CD14-positive monocyte (primary cell): Measurements from ENCODE around the gene HNMT. TPM values are rescaled to one million over a fixed set of nuclear protein-coding genes. Genes with fewer than 3 reads are reported as not detected.

ENCODE experiments used
- DNase-seq, 3 donors: peaks; one replicate each; pipeline ENCODE4 v3.0.0-alpha.2; 2011 to 2022
- H2AFZ ChIP-seq: 2 replicates; pipeline ENCODE4 v1.6.0; 2012; ENCODE audit warnings: mild to moderate bottlenecking, low read depth, low read length, inconsistent platforms; ENCODE audit not compliant: insufficient read depth, poor library complexity, severe bottlenecking
- H3K27ac ChIP-seq, 2 donors: 1 replicate in 1 of 2; 2 replicates in 1 of 2; pipeline ENCODE4 v1.5.1; 2012 to 2013; ENCODE audit warnings: low read length in 2 of 2, control low read depth in 1 of 2, inconsistent platforms in 1 of 2, low read depth in 1 of 2, mild to moderate bottlenecking in 1 of 2
- H3K27me3 ChIP-seq, 2 donors: one replicate each; pipeline versions ENCODE4 v1.6.0 to v1.6.1; 2011 to 2013; ENCODE audit warnings: low read length in 2 of 2; ENCODE audit not compliant: control insufficient read depth in 2 of 2, insufficient read depth in 2 of 2
- H3K36me3 ChIP-seq, 2 donors: replicated peaks in 1 of 2; 1 replicate in 1 of 2; 2 replicates in 1 of 2; pipeline versions ENCODE4 v1.5.1 to v1.6.1; 2012 to 2013; ENCODE audit warnings: low read length in 2 of 2, control low read depth in 1 of 2, inconsistent platforms in 1 of 2, mild to moderate bottlenecking in 1 of 2; ENCODE audit not compliant: insufficient read depth in 2 of 2, control insufficient read depth in 1 of 2
- H3K4me1 ChIP-seq, 2 donors: 1 replicate in 1 of 2; 2 replicates in 1 of 2; pipeline versions ENCODE4 v1.5.1 to v1.6.1; 2012 to 2013; ENCODE audit warnings: low read length in 2 of 2, control low read depth in 1 of 2, inconsistent platforms in 1 of 2, mild to moderate bottlenecking in 1 of 2, moderate library complexity in 1 of 2; ENCODE audit not compliant: insufficient read depth in 2 of 2, control insufficient read depth in 1 of 2
- H3K4me2 ChIP-seq: replicated peaks from 2 replicates; pipeline ENCODE3; 2012; ENCODE audit warnings: low read length, moderate library complexity, mild to moderate bottlenecking; ENCODE audit not compliant: poor library complexity, severe bottlenecking; ENCODE audit errors: extremely low read depth
- H3K4me3 ChIP-seq, 3 experiments: fragments of 200-600 bp in 1 of 3; sonication (generic) in 1 of 3; replicated peaks in 1 of 3; 1 replicate in 2 of 3; 2 replicates in 1 of 3; pipeline ENCODE4 v1.5.1; 2011 to 2013; ENCODE audit warnings: low read length in 3 of 3, mild to moderate bottlenecking in 3 of 3, control low read depth in 2 of 3, low read depth in 2 of 3, inconsistent platforms in 1 of 3, moderate library complexity in 1 of 3
- H3K79me2 ChIP-seq: 2 replicates; pipeline ENCODE4 v1.6.0; 2012; ENCODE audit warnings: mild to moderate bottlenecking, control low read depth, inconsistent platforms, low read length, moderate library complexity; ENCODE audit not compliant: insufficient read depth
- H3K9ac ChIP-seq: 2 replicates; pipeline ENCODE4 v1.6.0; 2017; ENCODE audit warnings: low read length, mild to moderate bottlenecking; ENCODE audit not compliant: insufficient read depth, poor library complexity, severe bottlenecking
- H3K9me3 ChIP-seq, 2 donors: replicated peaks in 1 of 2; 1 replicate in 1 of 2; 2 replicates in 1 of 2; pipeline versions ENCODE4 v1.5.1 to v1.6.1; 2012 to 2013; ENCODE audit warnings: low read length in 2 of 2, control low read depth in 1 of 2; ENCODE audit not compliant: control insufficient read depth in 1 of 2, insufficient read depth in 1 of 2
- H4K20me1 ChIP-seq: 2 replicates; pipeline ENCODE4 v1.6.0; 2012; ENCODE audit warnings: mild to moderate bottlenecking, low read length, control low read depth, moderate library complexity; ENCODE audit not compliant: insufficient read depth
- H3K27ac Mint-ChIP-seq, 7 donors: one replicate each; pipeline ENCODE4 v1.8.0; 2020; ENCODE audit warnings: mild to moderate bottlenecking in 7 of 7, mixed read lengths in 7 of 7, moderate library complexity in 6 of 7, inconsistent platforms in 2 of 7
- H3K27me3 Mint-ChIP-seq, 3 donors: one replicate each; pipeline ENCODE4 v1.8.0; 2021 to 2022; ENCODE audit warnings: low read depth in 3 of 3, mild to moderate bottlenecking in 3 of 3, mixed read lengths in 3 of 3, moderate library complexity in 3 of 3, inconsistent platforms in 1 of 3
- H3K36me3 Mint-ChIP-seq, 2 donors: one replicate each; pipeline ENCODE4 v1.8.0; 2020; ENCODE audit warnings: mixed read lengths in 2 of 2, inconsistent platforms in 1 of 2, mild to moderate bottlenecking in 1 of 2
- H3K4me1 Mint-ChIP-seq: one replicate; pipeline ENCODE4 v1.8.0; 2020; ENCODE audit warnings: mild to moderate bottlenecking, mixed read lengths
- H3K4me3 Mint-ChIP-seq, 2 donors: one replicate each; pipeline ENCODE4 v1.8.0; 2020; ENCODE audit warnings: mild to moderate bottlenecking in 2 of 2, mixed read lengths in 2 of 2, moderate library complexity in 1 of 2
- H3K9me3 Mint-ChIP-seq, 7 donors: one replicate each; pipeline ENCODE4 v1.8.0; 2020 to 2022; ENCODE audit warnings: mixed read lengths in 7 of 7, mild to moderate bottlenecking in 6 of 7, moderate library complexity in 6 of 7, inconsistent platforms in 2 of 7
- WGBS: methylation state at CpG from one replicate; pipeline ENCODE4 v1.1.5; 2013; ENCODE audit warnings: missing lambda C conversion rate; ENCODE audit not compliant: insufficient coverage; 5-methylcytosine and 5-hydroxymethylcytosine counted together
- intact Hi-C, 2 donors: fragments of 100-400 bp; cut with micrococcal nuclease; formaldehyde crosslinking; loops; one replicate each; pipeline versions ENCODE4 v1.15.0 to v1.15.1; 2023
- polyA plus RNA-seq, 3 donors: library from polyadenylated mRNA; depleted of rRNA in 1 of 3; unstranded in 2 of 3; stranded (reverse) in 1 of 3; fragments of 300-500 nt in 2 of 3; fragments of >200 nt in 1 of 3; fragmentation: Illumina TruSeq in 2 of 3; gene quantifications; 1 replicate in 2 of 3; 2 replicates in 1 of 3; pipeline ENCODE4 v1.2.3, GENCODE V29; 2012 to 2021
- TF ChIP-seq, protein P1 (sequence below): fragments of 200-600 bp; IDR thresholded peaks from one replicate; pipeline ENCODE4 v1.8.0; 2022; ENCODE audit warnings: antibody characterized with exemption, mild to moderate bottlenecking

Gene HNMT
- polyA plus RNA-seq, 3 donors: 83.0 to 118 (median 109) TPM

DNA sequence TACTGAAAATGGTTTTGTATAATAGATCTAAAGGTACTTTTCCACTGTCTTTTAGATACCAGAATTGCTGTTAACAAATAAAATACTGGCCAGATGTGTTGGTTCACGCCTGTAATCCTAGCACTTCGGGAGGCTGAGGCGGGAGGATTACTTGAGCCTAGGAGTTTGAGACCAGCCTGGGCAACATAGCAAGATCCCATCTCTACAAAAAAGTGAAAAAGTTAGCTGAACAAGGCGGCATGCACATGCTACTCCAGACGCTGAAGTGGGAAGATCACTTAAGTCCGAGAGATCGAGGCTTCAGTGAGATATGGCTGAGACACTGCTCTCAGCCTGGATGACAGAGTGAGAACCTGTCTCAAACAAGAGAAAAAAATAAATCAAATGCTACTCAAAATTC, 2.8 kb downstream of the HNMT start:
- Mint-ChIP-seq H3K27ac (peak overlapping the region; percentile 31 to 95 (median 84)), H3K9me3 (peaks cover 0 to 3% (median 0%) of the 10 kb centered on the region in 7 donors), H3K27me3 (peaks cover 0 to 2% (median 1%) of the 10 kb centered on the region in 3 donors), H3K4me1 (peaks cover 71% of the 10 kb centered on the region), H3K36me3 (peaks cover 26 to 29% of the 10 kb centered on the region in 2 donors), H3K4me3 (peak overlapping the region in 1 of 2 donors; percentile 28)
- WGBS: no CpG with 5 or more reads among the region's 7 CpGs
- no peaks in the 10 kb centered on the region for H4K20me1 ChIP-seq
- H3K4me2 ChIP-seq: peak overlapping the region; percentile 90
- H3K27ac ChIP-seq: peak overlapping the region; percentile 67 to 94
- intact Hi-C loops: loop anchor here (5.0 to 10.0 kb wide), 3 partner anchors 60 to 538 kb away; partner anchors contain the start of gene SPOPL (in 2 of the 2)
- peaks cover 55 to 72% of the 10 kb centered on the region in 2 donors for H3K4me1 ChIP-seq
- no peak overlapping the region for H3K9ac ChIP-seq
- peak overlapping the region in 1 of 3 experiments; percentile 94 for H3K4me3 ChIP-seq
- no peak for DNase-seq
- no peak overlapping the region for H2AFZ ChIP-seq
- H3K79me2 ChIP-seq: peaks cover 64% of the 10 kb centered on the region
- peaks cover 10 to 12% of the 10 kb centered on the region in 2 donors for H3K36me3 ChIP-seq
- TF ChIP-seq, protein P1, sequence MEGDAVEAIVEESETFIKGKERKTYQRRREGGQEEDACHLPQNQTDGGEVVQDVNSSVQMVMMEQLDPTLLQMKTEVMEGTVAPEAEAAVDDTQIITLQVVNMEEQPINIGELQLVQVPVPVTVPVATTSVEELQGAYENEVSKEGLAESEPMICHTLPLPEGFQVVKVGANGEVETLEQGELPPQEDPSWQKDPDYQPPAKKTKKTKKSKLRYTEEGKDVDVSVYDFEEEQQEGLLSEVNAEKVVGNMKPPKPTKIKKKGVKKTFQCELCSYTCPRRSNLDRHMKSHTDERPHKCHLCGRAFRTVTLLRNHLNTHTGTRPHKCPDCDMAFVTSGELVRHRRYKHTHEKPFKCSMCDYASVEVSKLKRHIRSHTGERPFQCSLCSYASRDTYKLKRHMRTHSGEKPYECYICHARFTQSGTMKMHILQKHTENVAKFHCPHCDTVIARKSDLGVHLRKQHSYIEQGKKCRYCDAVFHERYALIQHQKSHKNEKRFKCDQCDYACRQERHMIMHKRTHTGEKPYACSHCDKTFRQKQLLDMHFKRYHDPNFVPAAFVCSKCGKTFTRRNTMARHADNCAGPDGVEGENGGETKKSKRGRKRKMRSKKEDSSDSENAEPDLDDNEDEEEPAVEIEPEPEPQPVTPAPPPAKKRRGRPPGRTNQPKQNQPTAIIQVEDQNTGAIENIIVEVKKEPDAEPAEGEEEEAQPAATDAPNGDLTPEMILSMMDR: no peak
- no peaks in the 10 kb centered on the region for H3K9me3 ChIP-seq
- no peaks in the 10 kb centered on the region for H3K27me3 ChIP-seq

DNA sequence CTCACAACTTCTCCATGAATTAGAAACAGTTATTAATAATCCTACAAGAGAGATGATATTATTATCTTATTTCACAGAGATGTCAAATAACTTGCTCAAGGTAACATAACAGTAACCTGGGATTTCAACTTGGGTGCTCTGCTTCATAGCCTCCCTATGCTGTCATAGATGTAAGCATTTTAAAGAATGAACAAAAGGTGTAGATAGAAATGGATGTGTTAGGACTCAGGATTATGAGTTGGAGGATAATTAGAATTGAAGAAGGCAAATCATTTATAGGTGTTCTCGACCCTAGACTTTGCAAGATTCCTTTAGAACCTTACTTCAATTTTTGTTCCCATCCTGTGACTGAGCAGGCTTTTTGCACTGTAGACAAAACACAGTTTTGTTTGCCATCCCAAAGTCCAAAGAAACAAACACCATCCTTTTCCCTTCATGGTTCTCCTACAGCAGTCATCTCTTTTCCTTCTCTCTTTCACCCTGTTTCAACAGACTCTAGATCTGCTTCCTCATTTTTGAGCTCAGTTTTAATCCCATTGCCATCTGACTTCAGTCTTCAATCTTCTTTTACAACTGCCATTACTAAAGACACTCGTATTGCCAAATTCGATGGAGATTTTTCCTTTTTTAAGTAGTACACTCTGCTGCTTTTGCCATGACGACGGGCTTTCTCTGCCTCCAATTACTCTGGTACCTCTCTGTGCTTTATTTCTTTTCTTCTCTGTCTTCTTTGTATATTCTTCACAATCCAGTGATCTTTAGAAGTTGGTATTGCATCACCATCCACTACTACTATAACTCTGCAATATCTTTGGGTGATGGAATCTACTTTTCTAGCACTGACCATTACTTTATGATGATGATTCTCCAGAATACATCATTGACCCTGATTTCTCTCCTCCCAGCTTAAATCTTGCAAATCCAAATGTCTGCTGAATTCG, 4.5 kb downstream of the HNMT start:
- Mint-ChIP-seq H3K4me3 (peak overlapping the region; percentile 35 to 77), H3K9me3 (peaks cover 0 to 3% (median 0%) of the 10 kb centered on the region in 7 donors), H3K27me3 (peaks cover 0 to 3% (median 2%) of the 10 kb centered on the region in 3 donors), H3K4me1 (peaks cover 57% of the 10 kb centered on the region), H3K27ac (peak overlapping the region; percentile 94 to 99 (median 97)), H3K36me3 (peaks cover 38 to 43% of the 10 kb centered on the region in 2 donors)
- Histone ChIP-seq H3K27ac (peak overlapping the region; percentile 64 to 94), H3K9ac (peak overlapping the region; percentile 58), H4K20me1 (peaks cover 12% of the 10 kb centered on the region), H3K27me3 (no peaks in the 10 kb centered on the region), H2AFZ (no peak overlapping the region), H3K79me2 (peaks cover 81% of the 10 kb centered on the region), H3K9me3 (no peaks in the 10 kb centered on the region), H3K4me3 (peak overlapping the region; percentile 7 to 94 (median 26)), H3K4me2 (peak overlapping the region; percentile 90), H3K36me3 (peaks cover 24 to 29% of the 10 kb centered on the region in 2 donors), H3K4me1 (peaks cover 45 to 63% of the 10 kb centered on the region in 2 donors)
- intact Hi-C loops: loop anchor here (5.0 to 10.0 kb wide), 3 partner anchors 59 to 536 kb away; partner anchors contain the start of gene SPOPL (in 2 of the 2)
- TF ChIP-seq, protein P1: no peak
- WGBS: 22% methylated on average over 3 of the region's 6 CpGs
- DNase-seq: peak; percentile 59 to 78 (median 73)
